CD4-positive, CD25-positive, alpha-beta regulatory T cell (primary cell): ENCODE results near the gene UQCRC2. TPM values are rescaled to one million over a fixed set of nuclear protein-coding genes. Genes with fewer than 3 reads are reported as not detected.

ENCODE experiments used
- ATAC-seq, 2 donors: fragments of 150-1000 bp; cut with Tn5 transposase; one replicate each; pipeline ENCODE4 v1.10.0; 2021; ENCODE audit warnings: low read depth in 2 of 2, moderate number of reproducible peaks in 2 of 2, moderate library complexity in 1 of 2
- DNase-seq, 3 donors: peaks; one replicate each; pipeline versions ENCODE4 v3.0.0 to v3.0.0-alpha.2; 2012 to 2022; ENCODE audit warnings: mixed read lengths in 1 of 3
- H3K27ac ChIP-seq: one replicate; pipeline ENCODE4 v1.7.0; 2013; ENCODE audit warnings: mild to moderate bottlenecking, low read length; ENCODE audit not compliant: insufficient read depth, poor library complexity, severe bottlenecking
- H3K27me3 ChIP-seq: one replicate; pipeline ENCODE4 v1.7.0; 2013; ENCODE audit warnings: low read length; ENCODE audit not compliant: control insufficient read depth, insufficient read depth
- H3K36me3 ChIP-seq: one replicate; pipeline ENCODE4 v1.7.0; 2013; ENCODE audit warnings: mild to moderate bottlenecking, low read length, moderate library complexity; ENCODE audit not compliant: control insufficient read depth, insufficient read depth
- H3K4me1 ChIP-seq: 2 replicates; pipeline ENCODE4 v1.7.0; 2013; ENCODE audit warnings: mild to moderate bottlenecking, low read length; ENCODE audit not compliant: insufficient read depth, control insufficient read depth, poor library complexity, severe bottlenecking
- H3K4me3 ChIP-seq: one replicate; pipeline ENCODE4 v1.7.0; 2013; ENCODE audit warnings: low read depth, mild to moderate bottlenecking, low read length, moderate library complexity
- H3K9me3 ChIP-seq, 2 experiments: 1 replicate in 1 of 2; 2 replicates in 1 of 2; pipeline ENCODE4 v1.7.0; 2013; ENCODE audit warnings: low read length in 2 of 2, mild to moderate bottlenecking in 1 of 2, moderate library complexity in 1 of 2; ENCODE audit not compliant: control insufficient read depth in 2 of 2
- H3K27ac Mint-ChIP-seq, 3 donors: one replicate each; pipeline ENCODE4 v1.8.0; 2020 to 2022; ENCODE audit warnings: mild to moderate bottlenecking in 3 of 3, mixed read lengths in 3 of 3, moderate library complexity in 2 of 3
- H3K27me3 Mint-ChIP-seq: one replicate; pipeline ENCODE4 v1.8.0; 2022; ENCODE audit warnings: mild to moderate bottlenecking, mixed read lengths
- H3K36me3 Mint-ChIP-seq: one replicate; pipeline ENCODE4 v1.8.0; 2020; ENCODE audit warnings: mixed read lengths
- H3K4me1 Mint-ChIP-seq, 4 donors: one replicate each; pipeline ENCODE4 v1.8.0; 2020 to 2022; ENCODE audit warnings: mixed read lengths in 4 of 4, mild to moderate bottlenecking in 1 of 4
- H3K4me3 Mint-ChIP-seq, 4 donors: one replicate each; pipeline ENCODE4 v1.8.0; 2020 to 2022; ENCODE audit warnings: mild to moderate bottlenecking in 4 of 4, mixed read lengths in 4 of 4, moderate library complexity in 3 of 4
- H3K9me3 Mint-ChIP-seq, 7 donors: one replicate each; pipeline ENCODE4 v1.8.0; 2020 to 2022; ENCODE audit warnings: mixed read lengths in 7 of 7, mild to moderate bottlenecking in 3 of 7, moderate library complexity in 2 of 7
- polyA plus RNA-seq, 4 donors: library from polyadenylated mRNA; unstranded; fragments of 300-500 nt; fragmentation: Illumina TruSeq; gene quantifications; one replicate each; pipeline ENCODE4 v1.2.3, GENCODE V29; 2021
- total RNA-seq: library from RNA; stranded (reverse); gene quantifications from one replicate; pipeline ENCODE4 v1.2.3, GENCODE V29; 2022

Gene UQCRC2
- total and polyA plus RNA-seq, 5 donors from 2014 or later, result 164 to 218 (median 205) TPM

DNA sequence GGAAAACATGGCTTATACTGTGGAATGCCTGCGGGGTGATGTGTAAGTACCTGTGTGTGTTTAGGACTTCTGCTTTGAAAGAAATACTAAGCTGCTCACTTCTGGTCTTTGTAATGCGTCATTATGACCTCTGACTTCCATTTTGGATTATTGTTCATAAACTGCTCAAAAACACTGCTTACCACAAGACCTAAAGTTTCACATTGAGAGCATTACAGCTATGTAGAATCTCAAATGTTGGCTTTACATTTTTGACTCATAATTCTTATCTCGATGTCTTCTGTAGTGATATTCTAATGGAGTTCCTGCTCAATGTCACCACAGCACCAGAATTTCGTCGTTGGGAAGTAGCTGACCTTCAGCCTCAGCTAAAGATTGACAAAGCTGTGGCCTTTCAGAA is 9.3 kb downstream of the UQCRC2 start:
- Mint-ChIP-seq H3K27ac (peak overlapping the region in 1 of 3 donors; percentile 71), H3K9me3 (no peaks in the 10 kb centered on the region), H3K4me1 (peaks cover 19 to 41% (median 26%) of the 10 kb centered on the region in 4 donors), H3K36me3 (peaks cover 59% of the 10 kb centered on the region), H3K27me3 (no peaks in the 10 kb centered on the region), H3K4me3 (no peak overlapping the region)
- Histone ChIP-seq H3K27ac (no peak overlapping the region), H3K4me1 (peaks cover 17% of the 10 kb centered on the region), H3K9me3 (no peaks in the 10 kb centered on the region), H3K27me3 (no peaks in the 10 kb centered on the region), H3K4me3 (no peak overlapping the region), H3K36me3 (peaks cover 94% of the 10 kb centered on the region)
- ATAC-seq, result no peak
- no peak for DNase-seq

DNA sequence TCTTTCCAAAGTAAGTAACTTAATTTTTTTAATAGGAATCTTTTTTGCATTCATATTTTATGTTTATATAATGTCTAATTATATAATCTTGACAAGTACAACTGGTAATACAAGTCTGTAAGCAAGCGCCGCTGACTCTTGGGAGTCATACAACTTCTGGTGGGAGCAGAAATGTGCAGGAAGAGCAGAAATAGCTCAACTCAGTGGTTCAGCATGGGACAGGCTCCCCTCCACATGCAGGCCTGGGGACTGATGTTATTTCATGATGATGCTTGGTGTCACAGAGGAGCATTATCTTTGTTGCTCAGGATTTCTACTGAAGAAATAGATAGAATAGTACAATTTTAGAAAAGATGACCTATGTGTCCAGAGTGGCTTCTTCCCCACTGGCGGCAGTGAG is 10.7 kb downstream of the UQCRC2 start:
- H3K36me3 Mint-ChIP-seq, result peaks cover 56% of the 10 kb centered on the region
- Histone ChIP-seq H3K4me1 (peaks cover 4% of the 10 kb centered on the region), H3K4me3 (no peak overlapping the region), H3K9me3 (no peaks in the 10 kb centered on the region), H3K27ac (no peak overlapping the region), H3K27me3 (no peaks in the 10 kb centered on the region), H3K36me3 (peaks cover 94% of the 10 kb centered on the region)
- peak overlapping the region in 1 of 3 donors; percentile 55 for H3K27ac Mint-ChIP-seq
- DNase-seq, result no peak
- H3K27me3 Mint-ChIP-seq, result no peaks in the 10 kb centered on the region
- ATAC-seq, result no peak
- H3K9me3 Mint-ChIP-seq, result no peaks in the 10 kb centered on the region
- peaks cover 14 to 31% (median 18%) of the 10 kb centered on the region in 4 donors for H3K4me1 Mint-ChIP-seq
- H3K4me3 Mint-ChIP-seq, result no peak overlapping the region

DNA sequence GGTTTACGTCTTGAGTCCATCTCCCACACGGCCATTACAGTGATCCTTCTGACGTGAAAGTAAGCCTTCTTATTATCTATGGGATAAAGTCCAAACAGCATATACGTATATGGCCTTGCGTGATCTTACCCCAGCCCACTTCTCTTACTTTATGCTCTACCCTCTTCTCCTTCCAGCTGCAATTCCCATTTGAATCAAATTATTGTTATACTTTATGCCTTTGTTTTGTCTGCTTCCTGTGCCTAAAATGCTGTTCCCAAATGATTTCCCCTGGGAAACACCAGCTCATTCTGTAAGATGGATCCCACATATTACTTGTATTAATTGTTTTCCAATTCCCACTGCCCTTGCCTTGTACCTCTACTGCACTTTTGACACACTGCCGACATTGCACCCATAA is 11.2 kb downstream of the UQCRC2 start:
- H3K36me3 ChIP-seq, result peaks cover 94% of the 10 kb centered on the region
- Mint-ChIP-seq H3K4me1 (peaks cover 10 to 27% (median 14%) of the 10 kb centered on the region in 4 donors), H3K27ac (peak overlapping the region in 2 of 3 donors; percentile 55 to 90), H3K9me3 (no peaks in the 10 kb centered on the region), H3K36me3 (peaks cover 51% of the 10 kb centered on the region), H3K4me3 (no peak overlapping the region), H3K27me3 (no peaks in the 10 kb centered on the region)
- no peak overlapping the region for H3K4me3 ChIP-seq
- no peaks in the 10 kb centered on the region for H3K9me3 ChIP-seq
- no peak for ATAC-seq
- no peak for DNase-seq
- no peaks in the 10 kb centered on the region for H3K27me3 ChIP-seq
- peaks cover under 1% of the 10 kb centered on the region for H3K4me1 ChIP-seq
- no peak overlapping the region for H3K27ac ChIP-seq

DNA sequence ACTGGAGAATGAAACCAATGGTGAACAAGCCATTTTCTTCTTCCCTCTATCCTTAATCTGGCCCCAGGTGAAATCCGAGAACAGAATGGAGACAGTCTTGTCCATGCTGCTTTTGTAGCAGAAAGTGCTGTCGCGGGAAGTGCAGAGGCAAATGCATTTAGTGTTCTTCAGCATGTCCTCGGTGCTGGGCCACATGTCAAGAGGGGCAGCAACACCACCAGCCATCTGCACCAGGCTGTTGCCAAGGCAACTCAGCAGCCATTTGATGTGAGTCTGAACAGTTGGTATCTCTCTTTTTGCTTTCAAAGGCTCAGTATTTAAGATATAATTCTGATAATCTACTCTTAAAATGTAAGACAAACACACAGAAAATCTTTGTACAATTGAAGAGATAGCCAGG is 18.7 kb downstream of the UQCRC2 start:
- peaks cover 0 to 3% (median 0%) of the 10 kb centered on the region in 4 donors for H3K4me1 Mint-ChIP-seq
- Histone ChIP-seq H3K27me3 (no peaks in the 10 kb centered on the region), H3K36me3 (peaks cover 98% of the 10 kb centered on the region), H3K4me3 (no peak overlapping the region), H3K9me3 (no peaks in the 10 kb centered on the region), H3K27ac (no peak overlapping the region), H3K4me1 (no peaks in the 10 kb centered on the region)
- peak overlapping the region in 1 of 3 donors; percentile 42 for H3K27ac Mint-ChIP-seq
- H3K27me3 Mint-ChIP-seq, result no peaks in the 10 kb centered on the region
- no peaks in the 10 kb centered on the region for H3K9me3 Mint-ChIP-seq
- peaks cover 27% of the 10 kb centered on the region for H3K36me3 Mint-ChIP-seq
- DNase-seq (no peak), ATAC-seq (no peak)
- no peak overlapping the region for H3K4me3 Mint-ChIP-seq

DNA sequence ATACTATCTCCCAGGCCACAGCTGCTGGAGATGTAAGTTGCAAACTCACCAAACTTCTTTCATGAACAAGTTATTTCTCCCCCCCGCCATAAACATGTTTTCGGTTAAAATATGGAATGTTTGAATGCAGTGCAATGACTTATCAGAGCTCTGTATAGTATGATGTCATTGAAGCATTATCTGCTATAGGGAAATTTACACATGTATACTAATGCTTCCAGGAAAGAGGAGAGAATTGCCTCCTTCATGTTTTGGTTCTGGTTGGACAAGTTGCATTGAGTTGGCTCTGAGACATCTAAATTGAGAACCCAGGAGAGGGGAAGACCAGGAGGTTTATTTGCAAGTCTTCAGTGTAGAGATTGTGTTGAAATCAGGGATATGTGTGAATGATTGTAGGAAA is 20.8 kb downstream of the UQCRC2 start:
- H3K9me3 Mint-ChIP-seq, result no peaks in the 10 kb centered on the region
- Histone ChIP-seq H3K4me1 (no peaks in the 10 kb centered on the region), H3K27ac (no peak overlapping the region), H3K9me3 (no peaks in the 10 kb centered on the region), H3K36me3 (peaks cover 98% of the 10 kb centered on the region), H3K27me3 (no peaks in the 10 kb centered on the region), H3K4me3 (no peak overlapping the region)
- no peaks in the 10 kb centered on the region for H3K4me1 Mint-ChIP-seq
- no peak for DNase-seq
- no peak overlapping the region for H3K4me3 Mint-ChIP-seq
- peaks cover 28% of the 10 kb centered on the region for H3K36me3 Mint-ChIP-seq
- no peaks in the 10 kb centered on the region for H3K27me3 Mint-ChIP-seq
- H3K27ac Mint-ChIP-seq, result no peak overlapping the region
- no peak for ATAC-seq

DNA sequence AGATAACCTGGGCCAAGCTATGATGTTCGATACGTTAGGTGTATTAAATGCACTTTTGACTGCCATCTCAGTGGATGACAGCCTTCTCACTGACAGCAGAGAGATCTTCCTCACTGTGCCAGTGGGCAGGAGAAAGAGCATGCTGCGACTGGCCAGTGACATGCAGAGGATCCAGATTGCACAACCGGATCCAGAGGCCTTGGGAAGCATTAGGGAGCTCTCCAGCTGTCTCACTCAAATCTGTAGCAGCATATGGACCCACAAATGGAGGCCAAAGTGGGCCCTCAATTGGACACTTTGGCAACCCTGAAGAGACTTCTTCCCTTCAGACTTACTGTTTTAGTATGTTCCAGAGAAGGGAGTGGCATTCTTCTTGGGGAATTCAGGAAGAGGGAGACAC is 26.9 kb downstream of the UQCRC2 start:
- no peaks in the 10 kb centered on the region for H3K27me3 Mint-ChIP-seq
- H3K36me3 ChIP-seq, result peaks cover 92% of the 10 kb centered on the region

DNA sequence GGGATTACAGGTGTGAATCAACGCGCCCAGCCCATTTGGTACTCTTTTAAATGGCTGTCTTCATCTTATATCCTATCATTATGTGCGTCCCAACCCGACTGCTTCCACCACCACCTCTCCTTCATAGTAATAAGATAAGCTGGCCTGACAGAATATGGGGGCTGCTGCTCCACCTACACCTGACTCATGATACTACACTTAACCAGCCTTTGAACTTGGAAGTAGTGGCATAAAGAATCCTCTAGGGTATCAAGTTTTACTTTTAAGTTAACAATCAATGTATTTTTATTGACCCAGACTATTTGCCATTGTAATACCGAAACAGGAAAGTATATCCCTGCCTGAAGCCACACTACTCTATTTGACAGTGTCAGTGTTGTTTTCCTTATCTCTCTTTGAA is 28.9 kb downstream of the UQCRC2 start:
- Histone ChIP-seq H3K36me3 (peaks cover 72% of the 10 kb centered on the region), H3K4me3 (no peak overlapping the region), H3K9me3 (no peaks in the 10 kb centered on the region), H3K4me1 (no peaks in the 10 kb centered on the region), H3K27me3 (no peaks in the 10 kb centered on the region), H3K27ac (no peak overlapping the region)
- Mint-ChIP-seq H3K27ac (peak overlapping the region in 1 of 3 donors; percentile 48), H3K9me3 (no peaks in the 10 kb centered on the region), H3K4me3 (no peak overlapping the region), H3K27me3 (no peaks in the 10 kb centered on the region), H3K36me3 (peaks cover 51% of the 10 kb centered on the region), H3K4me1 (peaks cover 0 to 6% (median 1%) of the 10 kb centered on the region in 4 donors)
- ATAC-seq (no peak), DNase-seq (no peak)

More for the DNA sequence above, 26.9 kb downstream of the UQCRC2 start:
- Histone ChIP-seq H3K9me3 (no peaks in the 10 kb centered on the region), H3K4me3 (no peak overlapping the region), H3K27me3 (no peaks in the 10 kb centered on the region), H3K27ac (no peak overlapping the region), H3K4me1 (no peaks in the 10 kb centered on the region)
- Mint-ChIP-seq H3K9me3 (no peaks in the 10 kb centered on the region), H3K27ac (no peak overlapping the region), H3K4me3 (no peak overlapping the region), H3K4me1 (peaks cover 0 to 2% (median 0%) of the 10 kb centered on the region in 4 donors), H3K36me3 (peaks cover 49% of the 10 kb centered on the region)
- ATAC-seq (no peak), DNase-seq (no peak)

DNA sequence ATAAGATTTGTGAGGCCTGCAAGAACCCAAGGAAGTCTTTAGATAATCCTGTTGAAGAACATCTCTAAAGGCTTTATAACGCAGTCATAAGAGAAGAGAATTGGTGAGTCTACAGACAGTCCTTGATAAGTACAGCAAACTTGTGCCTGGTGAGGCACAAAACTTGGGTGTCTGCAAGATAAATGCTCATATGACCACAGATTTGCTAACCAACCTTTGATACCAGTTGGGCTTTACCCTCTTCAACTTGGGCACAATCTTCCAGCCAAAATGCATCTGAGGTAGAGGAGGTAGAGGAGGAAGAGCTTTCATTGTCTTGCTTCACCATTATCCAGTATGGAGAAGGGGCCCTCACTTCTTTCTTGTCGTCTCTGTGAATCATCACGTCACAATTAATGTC is 30.9 kb downstream of the UQCRC2 start:
- no peak overlapping the region for H3K4me3 ChIP-seq
- no peaks in the 10 kb centered on the region for H3K27me3 ChIP-seq
- no peaks in the 10 kb centered on the region for H3K27me3 Mint-ChIP-seq
- peaks cover 53% of the 10 kb centered on the region for H3K36me3 ChIP-seq
- DNase-seq (no peak), ATAC-seq (no peak)
- no peaks in the 10 kb centered on the region for H3K4me1 ChIP-seq
- H3K9me3 ChIP-seq, result no peaks in the 10 kb centered on the region
- peaks cover 44% of the 10 kb centered on the region for H3K36me3 Mint-ChIP-seq
- H3K9me3 Mint-ChIP-seq, result no peaks in the 10 kb centered on the region
- H3K4me1 Mint-ChIP-seq, result peaks cover 0 to 12% (median 6%) of the 10 kb centered on the region in 4 donors
- no peak overlapping the region for H3K27ac ChIP-seq
- no peak overlapping the region for H3K4me3 Mint-ChIP-seq
- H3K27ac Mint-ChIP-seq, result no peak overlapping the region
